Right ventricle myocardium superior (tissue), 1 donor: Measurements from ENCODE around the gene KRT83. TPM values are rescaled to one million over a fixed set of nuclear protein-coding genes. Genes with fewer than 3 reads are reported as not detected.
A peak's percentile ranks its signal among the peaks of the same experiment; 100 is the strongest.
"Not testable (repeated sequence)": the region's sequence is repeated elsewhere in the genome, so short reads cannot be mapped to it uniquely, and the experiment has no call there.

Experiments
- ATAC-seq: fragments of 200-7000 bp; cut with Tn5 transposase; one replicate; pipeline ENCODE4 v1.9.1; 2020; ENCODE audit warnings: mild to moderate bottlenecking; ENCODE audit not compliant: poor library complexity
- DNase-seq: peaks from one replicate; pipeline ENCODE4 v3.0.0-alpha.2; 2020
- intact Hi-C: fragments of 100-400 bp; cut with DNase I; formaldehyde crosslinking; loops from one replicate; pipeline ENCODE4 v1.11.2; 2022
- total RNA-seq: library from RNA; stranded (reverse); fragmentation: NEBNext Ultra II Directional; extraction: Animal tissue kit (Norgen Biotek cat#: 25700); gene quantifications from one replicate; pipeline ENCODE4 v1.2.1, GENCODE V29; 2021
- donor health status: DM: no; HTN: yes; CAD: no; lungs with severe emphysema.

The KRT83 gene
- total RNA-seq, 1 donor from 2014 or later, result not detected

GRCh38 chr12:52300796-52301691, 20.2 kb downstream of the KRT83 start:
- intact Hi-C loops, result no loop called here

GRCh38 chr12:52298677-52299190, 22.5 kb downstream of the KRT83 start:
- intact Hi-C loops, result no loop called here
- DNase-seq (no peak), ATAC-seq (no peak)

More at GRCh38 chr12:52300796-52301691, 20.2 kb downstream of the KRT83 start:
- no peak for DNase-seq
- ATAC-seq, result no peak

- intact Hi-C loops, result no loop called here
- no peak for ATAC-seq
- no peak for DNase-seq
Observed at GRCh38 chr12:52296572-52297215, 24.5 kb downstream of the KRT83 start.

- no peak for ATAC-seq
Observed at GRCh38 chr12:52295663-52296062, 25.5 kb downstream of the KRT83 start.

GRCh38 chr12:52294803-52295202, 26.4 kb downstream of the KRT83 start:
- intact Hi-C loops, result no loop called here
- ATAC-seq (no peak), DNase-seq (no peak)

More at GRCh38 chr12:52295663-52296062, 25.5 kb downstream of the KRT83 start:
- DNase-seq, result no peak
- intact Hi-C loops, result no loop called here

- intact Hi-C loops, result no loop called here
- ATAC-seq, result no peak
- no peak for DNase-seq
Observed at GRCh38 chr12:52293926-52294325, 27.3 kb downstream of the KRT83 start.

GRCh38 chr12:52291267-52291935, 29.8 kb downstream of the KRT83 start, which contains the start of gene KRT81:
Gene KRT81, minus strand, starts transcription at chr12:52291534. Its CDS starts 69 bp downstream, at chr12:52291465.
- ATAC-seq (no peak), DNase-seq (no peak)
- intact Hi-C loops, result no loop called here

- ATAC-seq, intact Hi-C loops, DNase-seq: not testable (repeated sequence)
Observed at GRCh38 chr12:52290483-52291134, 30.6 kb downstream of the KRT83 start.

GRCh38 chr12:52287816-52288805, 33.1 kb downstream of the KRT83 start:
- intact Hi-C loops, ATAC-seq: not testable (repeated sequence)

GRCh38 chr12:52286857-52287785, 34.1 kb downstream of the KRT83 start:
- ATAC-seq, DNase-seq, intact Hi-C loops: not testable (repeated sequence)

More at GRCh38 chr12:52287816-52288805, 33.1 kb downstream of the KRT83 start:
- DNase-seq, result not testable (repeated sequence)

GRCh38 chr12:52285851-52286530, 35.2 kb downstream of the KRT83 start:
- DNase-seq (no peak), ATAC-seq (no peak)
- intact Hi-C loops, result no loop called here

- ATAC-seq, result no peak
- intact Hi-C loops, result no loop called here
- no peak for DNase-seq
Observed at GRCh38 chr12:52285172-52285745, 35.9 kb downstream of the KRT83 start.

GRCh38 chr12:52284562-52285171, 36.5 kb downstream of the KRT83 start:
- intact Hi-C loops, result no loop called here
- ATAC-seq (no peak), DNase-seq (no peak)

- ATAC-seq (peak; percentile 41), DNase-seq (peak; percentile 59)
- intact Hi-C loops, result no loop called here
Observed at GRCh38 chr12:52280796-52281560, 40.2 kb downstream of the KRT83 start.
